GDM1 (cell line): ENCODE results near the gene KDM6B.
"Not testable (repeated sequence)": the region's sequence is repeated elsewhere in the genome, so short reads cannot be mapped to it uniquely, and the experiment has no call there.

ENCODE experiments used
- DNase-seq: peaks from one replicate; lab custom pipeline; 2025; lab: John Stamatoyannopoulos, UW

KDM6B gene, protein sequence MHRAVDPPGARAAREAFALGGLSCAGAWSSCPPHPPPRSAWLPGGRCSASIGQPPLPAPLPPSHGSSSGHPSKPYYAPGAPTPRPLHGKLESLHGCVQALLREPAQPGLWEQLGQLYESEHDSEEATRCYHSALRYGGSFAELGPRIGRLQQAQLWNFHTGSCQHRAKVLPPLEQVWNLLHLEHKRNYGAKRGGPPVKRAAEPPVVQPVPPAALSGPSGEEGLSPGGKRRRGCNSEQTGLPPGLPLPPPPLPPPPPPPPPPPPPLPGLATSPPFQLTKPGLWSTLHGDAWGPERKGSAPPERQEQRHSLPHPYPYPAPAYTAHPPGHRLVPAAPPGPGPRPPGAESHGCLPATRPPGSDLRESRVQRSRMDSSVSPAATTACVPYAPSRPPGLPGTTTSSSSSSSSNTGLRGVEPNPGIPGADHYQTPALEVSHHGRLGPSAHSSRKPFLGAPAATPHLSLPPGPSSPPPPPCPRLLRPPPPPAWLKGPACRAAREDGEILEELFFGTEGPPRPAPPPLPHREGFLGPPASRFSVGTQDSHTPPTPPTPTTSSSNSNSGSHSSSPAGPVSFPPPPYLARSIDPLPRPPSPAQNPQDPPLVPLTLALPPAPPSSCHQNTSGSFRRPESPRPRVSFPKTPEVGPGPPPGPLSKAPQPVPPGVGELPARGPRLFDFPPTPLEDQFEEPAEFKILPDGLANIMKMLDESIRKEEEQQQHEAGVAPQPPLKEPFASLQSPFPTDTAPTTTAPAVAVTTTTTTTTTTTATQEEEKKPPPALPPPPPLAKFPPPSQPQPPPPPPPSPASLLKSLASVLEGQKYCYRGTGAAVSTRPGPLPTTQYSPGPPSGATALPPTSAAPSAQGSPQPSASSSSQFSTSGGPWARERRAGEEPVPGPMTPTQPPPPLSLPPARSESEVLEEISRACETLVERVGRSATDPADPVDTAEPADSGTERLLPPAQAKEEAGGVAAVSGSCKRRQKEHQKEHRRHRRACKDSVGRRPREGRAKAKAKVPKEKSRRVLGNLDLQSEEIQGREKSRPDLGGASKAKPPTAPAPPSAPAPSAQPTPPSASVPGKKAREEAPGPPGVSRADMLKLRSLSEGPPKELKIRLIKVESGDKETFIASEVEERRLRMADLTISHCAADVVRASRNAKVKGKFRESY (N-terminal part only)

DNA sequence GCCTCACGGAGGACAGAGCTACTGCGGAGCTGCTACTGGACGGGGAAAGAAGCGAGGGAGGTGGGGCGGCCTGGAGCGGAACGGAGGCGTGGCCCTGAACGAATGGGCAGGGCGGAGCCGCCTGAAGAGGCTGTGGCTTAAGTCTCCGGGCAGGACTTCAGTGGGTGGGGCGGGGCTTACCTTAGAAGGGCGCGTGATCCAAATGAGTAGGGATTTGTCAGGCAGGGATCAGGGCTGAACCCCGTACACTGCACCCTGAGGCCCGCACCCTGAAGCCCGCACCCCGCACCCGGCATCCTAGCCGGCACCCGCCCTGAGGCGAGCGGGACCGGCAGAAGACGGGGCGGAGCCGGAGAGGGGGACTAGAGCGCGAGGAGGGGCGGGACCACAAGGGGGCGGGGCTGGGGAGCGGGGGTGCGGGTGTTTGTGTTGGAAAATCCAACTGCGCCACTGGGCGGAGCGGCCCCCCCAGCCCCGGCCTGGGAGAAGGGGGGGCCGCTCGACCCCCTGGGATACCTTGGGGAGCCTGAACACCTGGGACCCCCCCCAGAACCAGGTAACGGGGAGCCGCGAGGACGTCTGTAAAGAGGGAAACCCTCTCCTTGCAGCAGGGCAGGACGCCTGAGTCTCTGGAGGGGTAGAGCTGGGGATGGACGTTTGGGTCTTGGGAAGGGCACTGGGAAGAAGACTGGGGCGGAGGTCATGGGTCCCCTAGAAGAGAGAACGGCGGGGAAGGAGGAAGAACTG is at the start of gene KDM6B:
KDM6B (plus strand) TSS at position 423 of the 747 bp plus-strand sequence. CDS start 11,338 bp downstream, outside the sequence.
- DNase-seq: peak; percentile 81

DNA sequence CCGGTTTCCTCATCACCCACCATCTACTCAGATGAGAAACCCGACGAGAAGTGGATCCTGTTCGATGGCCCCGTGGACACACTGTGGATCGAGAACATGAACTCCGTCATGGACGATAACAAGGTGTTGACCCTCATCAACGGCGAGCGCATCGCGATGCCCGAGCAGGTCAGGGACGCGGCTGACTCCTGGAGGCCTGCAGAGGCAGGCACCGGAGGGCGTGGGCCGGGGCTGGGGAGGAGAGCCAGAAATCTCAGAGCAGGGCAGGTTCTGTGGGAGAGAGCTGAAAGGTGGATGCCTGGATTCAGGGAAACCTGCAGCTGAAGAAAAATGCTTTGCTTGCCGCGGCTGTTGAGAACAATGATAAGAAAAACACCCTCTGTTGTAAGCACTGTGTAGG is 47.2 kb upstream of the KDM6B start:
- DNase-seq: no peak

DNA sequence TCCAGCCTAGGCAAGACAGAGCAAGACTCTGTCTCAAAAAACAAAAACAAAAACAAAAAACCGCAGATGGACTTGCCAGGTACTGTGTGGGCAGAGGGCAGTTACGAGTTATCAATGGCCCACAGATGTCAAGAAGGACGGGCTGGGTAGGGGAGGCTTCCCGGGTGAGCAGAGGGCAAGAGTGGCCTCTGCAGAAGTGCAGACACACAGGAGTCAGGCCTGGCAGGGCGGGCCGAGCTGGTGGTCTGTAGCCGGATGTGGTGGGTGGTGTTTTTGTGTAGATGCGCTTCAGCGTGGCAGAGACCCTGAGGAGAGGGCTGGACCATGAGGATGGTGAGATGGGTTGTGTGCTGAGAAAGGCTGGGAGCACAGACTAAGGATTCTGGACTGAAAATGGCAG is 44.9 kb upstream of the KDM6B start:
- DNase-seq: no peak

DNA sequence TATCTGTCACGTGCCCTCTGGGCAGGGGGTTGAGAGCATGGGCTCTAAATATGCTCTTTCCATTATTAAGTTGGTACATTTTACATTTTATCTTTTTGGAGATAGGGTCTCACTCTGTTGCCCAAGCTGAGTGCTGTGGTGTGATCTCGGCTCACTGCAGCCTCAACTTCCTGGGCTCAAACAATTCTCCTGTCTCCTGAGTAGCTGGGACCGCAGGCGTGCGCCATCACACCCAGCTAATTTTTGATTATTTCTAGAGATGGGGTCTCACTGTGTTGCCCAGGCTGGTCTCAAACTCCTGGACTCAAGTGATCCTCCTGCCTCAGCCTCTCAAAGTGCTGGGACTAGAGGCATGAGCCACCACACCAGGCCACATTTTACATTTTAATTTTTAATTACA is 43.9 kb upstream of the KDM6B start:
- no peak for DNase-seq

DNA sequence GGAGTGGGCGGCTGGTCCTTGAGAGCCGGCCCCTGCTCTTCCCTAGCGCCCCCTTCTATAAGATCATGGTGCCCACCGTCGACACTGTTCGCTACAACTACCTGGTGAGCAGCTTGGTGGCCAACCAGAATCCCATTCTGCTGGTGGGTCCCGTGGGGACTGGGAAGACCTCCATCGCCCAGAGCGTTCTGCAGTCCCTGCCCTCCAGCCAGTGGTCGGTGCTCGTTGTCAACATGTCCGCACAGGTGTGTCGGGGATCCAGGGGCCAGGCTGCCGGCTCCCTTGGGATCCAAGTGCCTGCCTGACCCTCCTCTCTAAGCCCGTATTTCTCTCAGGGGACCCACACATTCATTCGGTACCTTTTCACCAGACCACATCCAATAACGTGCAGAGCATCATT is 41.4 kb upstream of the KDM6B start:
- no peak for DNase-seq

DNA sequence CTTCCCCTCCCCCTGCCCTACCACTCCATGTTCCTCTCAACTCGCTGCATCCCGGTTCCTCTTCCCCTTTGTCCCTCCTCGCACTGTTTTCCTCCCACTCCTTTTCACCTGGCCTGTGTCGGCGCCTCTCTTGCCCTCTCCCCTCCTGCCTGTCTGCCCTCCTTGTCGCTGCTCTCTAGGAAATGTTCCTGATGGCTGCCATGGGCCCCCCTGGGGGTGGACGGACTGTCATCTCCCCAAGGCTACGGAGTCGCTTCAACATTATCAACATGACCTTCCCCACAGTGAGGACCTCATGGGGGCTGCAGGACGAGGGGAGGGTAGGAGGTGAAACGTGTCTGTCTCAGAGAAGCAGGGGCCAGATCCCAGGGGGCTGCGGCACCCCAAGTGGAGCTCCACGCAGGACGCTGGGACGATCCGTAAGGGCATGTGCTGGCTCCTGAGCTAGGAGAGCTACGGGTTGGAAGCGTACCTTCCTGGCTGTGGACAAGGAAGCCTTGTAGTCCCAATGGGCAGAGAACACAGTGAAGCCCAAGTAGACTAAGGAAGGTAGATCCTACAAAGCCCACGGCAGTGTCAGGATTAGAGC is 39.8 kb upstream of the KDM6B start:
- DNase-seq: no peak

DNA sequence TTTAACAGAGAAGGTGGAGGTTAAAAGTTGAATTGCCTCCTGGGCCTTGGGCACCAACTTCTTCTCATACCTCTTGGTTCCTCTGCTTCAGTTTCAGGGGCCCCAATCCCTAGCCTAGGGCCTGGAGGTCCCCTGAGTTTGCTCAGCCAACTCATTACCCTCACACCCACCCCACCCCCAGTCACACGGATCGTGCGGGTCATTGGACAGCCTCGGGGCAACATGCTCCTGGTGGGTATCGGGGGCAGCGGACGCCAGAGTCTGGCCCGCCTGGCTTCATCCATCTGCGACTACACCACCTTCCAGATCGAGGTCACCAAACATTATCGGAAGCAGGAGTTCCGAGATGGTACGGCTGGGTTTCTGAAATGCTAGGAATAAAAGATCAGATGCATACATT is 36.0 kb upstream of the KDM6B start:
- no peak for DNase-seq

DNA sequence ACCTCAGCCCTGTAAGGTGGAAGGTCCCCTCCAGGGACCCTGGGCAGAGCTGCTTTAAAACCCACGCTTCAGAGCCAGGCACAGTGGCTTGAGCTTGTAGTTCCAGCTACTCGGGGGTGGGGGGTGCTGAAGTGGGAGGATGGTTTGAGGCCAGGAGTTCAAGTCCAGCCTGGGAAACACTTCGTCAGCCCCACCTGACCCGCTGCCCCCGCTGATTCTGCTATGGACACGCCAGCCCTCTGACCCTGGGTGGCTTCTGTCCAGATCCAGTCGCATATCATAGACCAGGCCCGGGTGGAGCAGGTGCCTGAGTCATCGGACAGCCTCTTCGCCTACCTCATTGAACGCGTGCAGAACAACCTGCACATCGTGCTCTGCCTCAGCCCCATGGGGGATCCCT is 35.2 kb upstream of the KDM6B start:
- DNase-seq: no peak

DNA sequence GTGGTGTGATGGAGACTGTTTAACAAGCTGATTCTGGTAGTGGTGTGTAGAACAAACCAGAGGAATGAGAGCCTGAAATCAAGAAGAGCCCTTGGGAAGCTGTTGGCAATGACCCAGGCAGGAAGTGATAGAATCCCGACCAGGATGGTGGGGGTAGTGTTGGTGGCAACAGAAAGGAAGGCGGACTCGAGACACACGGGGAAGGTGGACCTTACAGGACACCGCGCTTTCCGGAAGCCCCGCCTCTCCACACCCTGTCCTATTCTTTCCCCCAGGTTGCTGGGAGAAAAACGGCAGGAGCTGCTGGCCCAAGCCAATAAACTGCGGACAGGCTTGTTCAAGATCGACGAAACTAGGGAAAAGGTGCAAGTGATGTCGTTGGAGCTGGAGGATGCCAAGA is 30.0 kb upstream of the KDM6B start:
- no peak for DNase-seq

DNA sequence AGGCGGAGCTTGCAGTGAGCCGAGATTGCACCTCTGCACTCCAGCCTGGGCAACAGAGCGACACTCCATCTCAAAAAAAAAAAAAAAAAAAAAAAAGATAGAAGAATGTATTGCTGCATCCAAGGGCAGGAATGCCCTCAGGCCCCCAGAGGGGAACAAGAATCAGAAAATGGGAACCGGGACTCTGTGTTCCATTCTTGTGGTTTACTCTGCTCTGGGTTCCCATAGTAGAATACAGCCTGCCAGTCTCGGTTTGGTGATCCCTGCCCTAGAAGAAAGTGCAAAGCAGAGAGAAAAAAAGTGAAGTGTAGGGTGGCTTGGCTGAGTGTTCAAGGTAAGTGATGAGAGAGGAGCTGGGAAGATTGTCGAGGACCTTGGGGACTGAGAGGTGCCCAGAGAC is 27.4 kb upstream of the KDM6B start:
- no peak for DNase-seq

DNA sequence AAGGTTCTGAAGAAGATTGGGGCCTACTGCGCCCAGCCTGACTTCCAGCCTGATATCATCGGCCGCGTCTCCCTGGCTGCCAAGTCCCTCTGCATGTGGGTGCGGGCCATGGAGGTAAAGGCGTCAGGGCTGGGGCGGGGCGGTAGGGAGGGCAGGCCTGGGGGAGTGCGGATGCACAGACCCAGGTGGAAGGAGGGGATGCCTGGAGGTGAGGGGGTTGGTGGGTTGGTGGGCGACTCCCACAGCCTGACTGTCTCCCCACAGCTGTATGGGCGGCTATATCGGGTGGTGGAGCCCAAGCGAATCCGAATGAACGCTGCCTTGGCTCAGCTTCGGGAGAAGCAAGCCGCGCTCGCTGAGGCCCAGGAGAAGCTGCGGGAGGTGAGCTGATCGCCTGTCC is 26.8 kb upstream of the KDM6B start:
- no peak for DNase-seq

DNA sequence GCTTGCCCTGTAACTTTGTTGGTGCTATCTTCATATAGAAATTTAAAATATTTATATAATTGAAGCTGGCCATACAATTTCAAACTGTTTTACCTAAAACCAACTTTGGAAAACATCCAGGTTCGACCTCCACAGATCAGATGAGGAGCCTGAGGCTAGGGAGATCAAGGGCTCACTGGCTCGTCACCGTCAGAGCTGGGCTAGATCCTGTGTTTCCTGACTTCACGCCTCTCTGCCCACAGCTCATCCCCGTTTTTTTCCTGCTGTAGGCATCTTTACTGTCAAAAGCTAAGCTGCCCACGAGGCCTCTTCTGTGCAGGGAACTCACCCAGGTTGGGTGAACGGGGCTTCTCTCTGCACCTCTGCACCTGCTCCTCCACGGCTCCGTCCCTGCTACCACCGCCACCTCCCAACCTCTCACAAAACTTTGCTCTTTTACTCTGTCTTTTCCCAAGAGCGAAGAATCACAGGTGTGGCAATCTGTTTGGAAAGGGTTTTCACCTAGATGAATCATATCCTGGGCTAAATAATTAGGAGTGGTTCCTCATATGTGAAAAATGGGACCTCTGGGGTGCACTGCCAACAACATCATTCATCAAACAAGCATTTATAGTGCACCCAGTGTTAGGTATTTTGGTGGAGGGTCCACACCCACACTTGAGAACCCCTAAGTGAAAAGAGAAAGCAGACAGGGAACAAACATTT is 24.8 kb upstream of the KDM6B start:
- DNase-seq: no peak

DNA sequence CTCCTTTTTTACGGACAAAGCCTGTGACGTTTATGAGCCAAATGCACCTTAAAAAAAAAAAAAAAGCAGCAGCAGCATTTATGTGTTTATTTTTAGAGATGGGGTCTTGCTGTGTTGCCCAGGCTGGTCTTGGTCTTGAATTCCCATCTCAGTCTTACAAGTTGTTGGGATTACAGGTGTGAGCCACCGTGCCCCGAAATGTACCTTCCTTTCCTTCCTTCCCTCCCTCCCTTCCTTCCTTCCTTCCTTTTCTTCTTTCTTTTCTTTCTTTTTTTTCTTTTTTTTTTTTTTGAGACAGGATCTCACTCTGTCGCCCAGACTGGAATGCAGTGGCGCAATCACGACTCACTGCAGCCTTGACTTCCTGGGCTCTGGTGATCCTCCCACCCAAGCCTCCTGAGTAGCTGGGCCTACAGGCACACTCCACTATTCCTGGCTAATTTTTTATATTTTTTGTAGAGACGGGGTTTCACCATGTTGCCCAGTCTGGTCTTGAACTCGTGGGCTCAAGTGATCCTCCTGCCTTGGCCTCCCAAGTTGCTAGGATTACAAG is 24.1 kb upstream of the KDM6B start:
- not testable (repeated sequence) for DNase-seq

DNA sequence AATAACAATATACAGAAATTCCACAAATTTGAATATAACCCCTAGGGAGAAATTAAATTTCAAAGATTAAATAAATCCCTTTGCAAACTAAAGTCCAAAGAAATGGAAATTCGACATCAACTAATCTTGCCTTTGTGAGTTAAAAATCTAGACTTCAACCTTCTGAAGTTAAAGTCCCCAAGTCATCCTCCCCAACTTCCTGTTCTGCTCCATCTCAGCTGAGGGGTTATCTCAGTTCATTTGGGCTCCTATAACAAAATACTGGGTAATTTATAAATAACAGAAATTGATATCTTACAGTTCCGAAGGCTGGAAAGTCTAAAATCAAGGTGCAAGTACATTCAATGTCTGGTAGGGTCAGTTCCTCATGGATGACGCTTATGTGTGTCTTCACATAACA is 22.8 kb upstream of the KDM6B start:
- no peak for DNase-seq

DNA sequence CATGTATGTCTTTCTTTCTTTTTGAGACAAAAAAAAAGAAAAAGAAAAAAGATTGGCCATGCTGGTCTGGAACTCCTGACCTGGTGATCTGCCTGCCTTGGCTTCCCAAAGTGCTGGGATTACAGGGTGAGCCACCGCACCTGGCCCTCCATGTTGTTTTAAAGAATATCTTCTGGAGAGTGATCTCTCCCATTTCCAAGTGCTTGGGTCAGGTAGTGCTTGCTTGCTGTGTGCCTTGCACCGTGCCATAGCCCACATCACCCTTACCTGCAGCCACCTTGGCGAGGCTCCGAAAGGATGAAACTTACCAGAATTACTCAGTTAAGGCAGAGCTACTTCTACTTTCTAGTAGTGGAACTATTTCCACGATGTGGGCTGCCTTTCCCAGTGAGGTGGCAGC is 19.0 kb upstream of the KDM6B start:
- DNase-seq: no peak

DNA sequence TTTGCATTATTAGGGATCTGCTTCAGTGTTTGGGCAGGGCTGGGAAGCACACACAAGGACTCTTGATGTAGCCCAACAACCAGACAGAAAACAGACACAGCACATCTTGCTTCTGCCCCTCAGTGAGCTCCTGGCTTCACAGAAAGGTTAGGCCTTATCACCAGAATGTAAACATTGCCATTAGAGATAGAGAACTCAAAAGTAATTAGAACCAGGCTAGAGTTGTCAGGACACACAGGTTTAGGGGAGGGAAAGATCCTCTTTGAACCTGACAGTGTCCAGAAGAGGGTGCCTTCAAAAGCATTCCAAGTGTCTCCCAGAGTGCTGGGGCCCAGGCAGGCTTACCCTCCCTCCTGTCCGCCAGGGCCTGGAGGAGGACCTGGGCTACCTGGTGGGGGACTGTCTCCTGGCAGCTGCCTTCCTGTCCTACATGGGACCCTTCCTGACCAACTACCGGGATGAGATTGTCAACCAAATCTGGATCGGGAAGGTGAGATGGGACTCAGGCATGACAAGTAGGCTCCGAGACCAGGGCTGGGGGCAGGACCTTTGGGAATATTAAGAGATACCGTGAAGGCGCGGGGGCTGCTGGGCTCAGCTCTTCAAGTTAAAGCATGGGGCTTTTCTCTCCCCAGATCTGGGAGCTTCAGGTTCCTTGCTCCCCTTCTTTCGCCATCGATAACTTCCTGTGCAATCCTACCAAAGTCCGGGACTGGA is 16.9 kb upstream of the KDM6B start:
- DNase-seq: no peak

DNA sequence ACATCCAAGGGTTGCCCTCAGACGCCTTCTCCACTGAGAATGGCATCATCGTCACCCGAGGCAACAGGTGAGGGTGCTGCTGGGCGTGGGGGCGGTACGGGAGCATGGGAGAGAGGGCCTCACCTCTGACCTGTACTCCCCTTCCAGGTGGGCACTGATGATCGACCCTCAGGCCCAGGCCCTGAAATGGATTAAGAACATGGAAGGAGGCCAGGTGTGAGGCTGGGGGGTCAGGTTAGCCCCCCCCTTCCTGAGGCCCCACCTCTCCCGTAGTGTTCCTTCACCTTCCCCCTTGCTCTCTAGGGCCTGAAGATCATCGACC is 16.4 kb upstream of the KDM6B start:
- DNase-seq: no peak

DNA sequence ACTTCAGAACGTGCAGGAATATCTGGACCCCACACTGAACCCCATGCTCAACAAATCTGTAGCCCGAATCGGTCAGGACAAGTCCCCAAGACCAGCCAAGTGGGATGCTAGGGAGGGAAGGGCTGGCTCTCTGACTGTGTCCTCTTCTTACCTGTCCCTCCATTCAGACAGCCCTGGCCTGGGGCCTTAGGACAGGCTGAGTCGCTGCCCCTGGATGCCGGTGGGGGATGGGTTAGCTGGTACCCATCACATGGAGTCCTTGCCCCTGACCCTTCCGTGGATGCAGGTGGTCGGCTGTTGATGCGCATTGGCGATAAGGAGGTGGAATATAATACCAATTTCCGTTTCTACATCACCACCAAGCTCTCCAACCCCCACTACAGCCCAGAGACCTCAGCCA is 16.0 kb upstream of the KDM6B start:
- DNase-seq: no peak

DNA sequence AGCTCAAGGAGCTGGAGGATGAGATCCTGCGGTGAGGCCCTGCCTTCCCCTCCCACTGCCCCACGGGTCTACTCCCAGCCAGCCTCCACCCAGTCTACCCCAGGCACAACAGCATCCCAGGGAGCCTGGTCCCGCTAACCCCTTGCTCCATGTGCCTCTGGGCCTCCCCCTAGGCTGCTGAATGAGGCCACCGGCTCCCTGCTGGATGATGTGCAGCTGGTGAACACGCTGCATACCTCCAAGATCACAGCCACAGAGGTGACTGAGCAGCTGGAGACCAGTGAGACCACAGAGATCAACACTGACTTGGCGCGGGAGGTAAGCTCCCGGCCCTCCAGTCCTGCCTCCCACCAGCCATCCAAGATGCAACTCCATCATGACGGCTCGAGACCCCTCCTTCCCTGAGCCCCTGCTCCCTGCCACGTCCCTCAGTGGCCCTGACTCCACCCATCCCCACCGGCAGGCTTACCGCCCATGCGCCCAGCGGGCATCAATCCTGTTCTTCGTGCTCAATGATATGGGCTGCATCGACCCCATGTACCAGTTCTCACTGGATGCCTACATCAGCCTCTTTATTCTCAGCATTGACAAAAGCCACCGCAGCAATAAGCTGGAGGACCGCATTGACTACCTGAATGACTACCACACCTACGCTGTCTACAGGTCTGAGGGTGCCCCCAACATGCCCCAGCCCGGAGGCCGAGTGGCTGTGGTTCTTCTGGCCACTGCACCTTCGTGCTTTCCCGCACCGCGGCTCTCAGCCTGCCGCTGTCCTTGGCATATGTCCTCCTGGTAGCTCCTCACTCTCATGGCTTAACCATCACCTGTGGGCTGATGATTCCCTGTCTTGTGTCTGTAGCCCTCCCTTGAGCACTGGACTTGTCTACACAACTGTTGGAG is 15.0 kb upstream of the KDM6B start:
- DNase-seq: no peak
